Kasumi-1 (cell line): ENCODE measurements around the gene TMEM225B.
A peak's percentile ranks its signal among the peaks of the same experiment; 100 is the strongest.
"Not testable (repeated sequence)": the region's sequence is repeated elsewhere in the genome, so short reads cannot be mapped to it uniquely, and the experiment has no call there.

Source experiments
- DNase-seq, 2 experiments: peaks; one replicate each; lab custom pipeline; 2025; lab: John Stamatoyannopoulos, UW

The TMEM225B gene

DNA sequence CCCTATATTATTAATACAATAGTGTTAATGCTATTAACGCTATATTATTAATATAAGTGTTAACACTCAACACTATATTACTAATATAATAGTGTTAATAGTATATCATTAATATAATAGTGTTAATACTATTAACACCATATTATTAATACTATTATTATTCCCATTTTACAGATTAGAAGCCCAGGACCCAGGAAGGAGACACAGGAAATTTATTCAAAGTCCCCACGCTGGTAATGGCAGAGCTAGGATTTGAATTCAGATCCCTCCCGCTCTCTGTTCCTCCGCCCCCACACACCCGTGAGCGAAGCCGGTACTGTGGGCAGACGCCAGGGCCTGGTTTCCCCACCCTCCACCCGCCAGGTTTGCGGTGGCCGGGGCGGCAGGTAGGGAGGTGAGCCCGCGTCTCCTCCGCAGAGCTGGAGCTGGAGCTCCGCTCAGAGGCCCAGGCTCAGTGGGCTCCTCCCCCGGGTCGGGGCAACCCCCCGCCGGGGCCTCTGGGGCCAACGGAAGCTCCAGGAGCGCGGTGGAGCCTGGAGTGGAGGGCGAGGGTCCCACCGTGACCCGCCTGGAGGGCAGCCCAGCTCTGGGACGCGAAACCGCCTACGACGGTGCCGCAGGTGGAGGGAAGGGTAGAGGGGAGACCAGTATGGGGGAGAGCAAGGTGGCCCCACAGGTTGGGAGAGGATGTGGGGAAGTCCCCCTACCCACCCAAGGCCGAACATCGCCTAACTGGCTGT, at the start of gene TMEM225B:
Gene TMEM225B (plus strand): TSS at position 506 of the 740 bp plus-strand sequence. CDS start 6,122 bp downstream, outside the sequence.
- DNase-seq: no peak

DNA sequence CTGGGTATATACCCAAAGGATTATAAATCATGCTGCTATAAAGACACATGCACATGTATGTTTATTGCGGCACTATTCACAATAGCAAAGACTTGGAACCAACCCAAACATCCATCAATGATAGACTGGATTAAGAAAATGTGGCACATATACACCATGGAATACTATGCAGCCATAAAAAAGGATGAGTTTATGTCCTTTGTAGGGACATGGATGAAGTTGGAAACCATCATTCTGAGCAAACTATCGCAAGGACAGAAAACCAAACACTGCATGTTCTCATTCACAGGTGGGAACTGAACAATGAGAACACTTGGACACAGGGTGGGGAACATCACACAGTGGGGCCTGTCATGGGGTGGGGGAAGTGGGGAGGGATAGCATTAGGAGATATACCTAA, 48.5 kb upstream of the TMEM225B start:
- DNase-seq: not testable (repeated sequence)

DNA sequence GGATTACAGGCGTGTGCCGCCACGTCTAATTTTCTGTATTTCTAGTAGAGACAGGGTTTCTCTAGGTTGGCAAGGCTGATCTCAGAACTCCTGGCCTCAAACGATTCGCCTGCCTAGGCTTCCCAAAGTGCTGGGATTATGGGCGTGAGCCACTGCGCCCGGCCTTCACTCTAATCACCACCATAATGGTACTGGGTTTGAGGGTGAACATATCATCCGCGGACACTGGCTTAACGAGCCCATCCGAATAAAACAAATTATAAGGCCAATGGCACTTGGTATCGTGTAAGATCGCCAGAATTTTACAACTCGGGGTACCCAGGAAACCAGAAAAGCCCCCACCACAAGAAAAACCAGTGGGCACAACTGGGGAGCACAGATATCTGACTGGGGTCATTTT, 46.7 kb upstream of the TMEM225B start:
- DNase-seq: no peak

DNA sequence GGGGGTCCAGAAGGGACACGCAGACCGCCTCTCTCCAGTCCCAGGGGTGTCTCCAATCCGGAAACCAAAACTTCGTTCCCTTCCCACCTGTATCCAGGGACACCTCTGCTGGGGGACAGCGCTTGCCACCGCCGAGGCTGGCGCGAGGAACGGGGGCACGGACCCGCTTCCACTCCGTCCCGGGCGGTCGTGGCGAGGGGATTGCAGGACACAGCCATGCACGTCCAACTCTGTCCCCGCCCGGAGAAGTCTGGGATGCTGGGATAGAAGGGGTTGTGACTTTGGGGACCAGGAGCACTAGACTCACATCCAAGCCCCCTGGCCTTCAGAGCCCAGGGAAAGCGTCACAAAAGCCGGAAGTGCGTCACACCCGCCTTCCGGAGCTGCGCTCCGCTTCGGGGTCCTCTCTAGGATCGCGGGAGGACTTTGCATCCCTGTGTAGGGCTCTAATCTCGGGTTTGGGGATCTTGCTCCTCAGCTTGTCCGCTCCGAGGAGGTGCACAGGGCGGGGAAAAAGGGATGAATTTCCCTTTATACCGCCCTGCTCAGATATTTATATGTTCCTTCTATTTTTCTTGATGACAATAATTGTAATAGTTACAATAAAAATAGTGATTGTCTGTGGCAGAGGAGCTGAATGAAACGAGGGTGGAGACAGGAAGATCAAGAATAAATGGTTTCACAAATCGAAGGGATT, 46.2 kb upstream of the TMEM225B start, which contains the start of gene FAM200A:
Gene FAM200A (minus strand): TSS at position 348 of the 697 bp plus-strand sequence. CDS start 3,707 bp downstream, outside the sequence.
- peak; percentile 89 to 90 for DNase-seq

DNA sequence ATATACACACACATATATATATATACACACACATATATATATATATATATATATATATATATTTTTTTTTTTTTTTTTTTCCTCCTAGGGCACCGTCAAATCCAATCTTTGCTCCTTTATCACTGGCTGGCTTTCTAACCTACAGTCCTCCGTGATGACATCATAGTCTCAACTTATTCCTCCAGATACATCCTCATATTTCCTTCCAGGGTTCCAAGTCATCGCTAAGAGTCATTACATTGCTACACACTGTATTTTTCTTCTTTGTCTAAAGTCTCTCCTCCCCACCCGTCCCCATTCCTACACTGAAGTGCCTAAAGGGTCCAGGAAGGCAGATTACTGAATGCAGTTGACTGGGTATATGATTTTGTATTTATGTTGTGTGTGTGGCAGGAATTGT, 45.0 kb upstream of the TMEM225B start:
- DNase-seq: no peak

GRCh38 chr7:99554939-99555338, 43.1 kb upstream of the TMEM225B start:
- DNase-seq: no peak

DNA sequence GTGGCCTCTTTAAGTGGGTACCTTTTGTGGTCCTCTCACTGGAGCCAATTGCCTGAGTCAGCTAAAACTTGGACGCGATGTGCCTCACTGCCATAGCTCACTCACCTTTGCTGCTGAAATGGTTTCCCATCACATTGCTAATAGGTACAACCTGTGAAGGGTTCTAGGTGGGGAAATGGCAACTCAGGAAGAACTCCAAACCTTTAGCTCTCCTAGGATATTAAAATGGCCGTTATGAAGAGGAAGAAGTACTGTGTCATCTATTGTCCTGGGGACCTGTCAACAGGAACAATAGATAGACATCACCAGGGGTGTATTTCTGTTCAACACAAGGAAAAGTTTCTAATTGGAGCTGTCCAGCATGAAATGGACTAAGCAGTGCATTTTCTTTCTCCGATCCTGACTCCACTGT, 40.9 kb upstream of the TMEM225B start:
- DNase-seq: peak in 1 of 2 experiments; percentile 15

DNA sequence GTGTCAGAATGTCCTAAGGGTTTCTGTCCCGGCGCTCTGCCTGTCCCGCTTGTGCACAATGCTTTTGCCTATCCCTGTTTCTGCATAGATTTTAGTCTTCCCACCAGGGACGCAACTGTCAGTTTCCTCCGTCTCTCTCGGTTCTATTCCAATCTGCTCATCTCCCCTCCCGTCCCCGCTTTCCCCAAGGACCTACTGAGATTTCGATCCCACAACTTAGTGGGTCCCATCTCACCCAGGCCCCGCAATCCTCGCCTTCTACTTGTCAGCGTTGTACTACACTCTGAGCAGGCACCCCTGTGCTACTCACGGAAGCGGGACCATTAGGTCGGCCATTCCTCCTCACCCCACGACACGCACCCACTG, 40.1 kb upstream of the TMEM225B start:
- no peak for DNase-seq

GRCh38 chr7:99558306-99559174, 39.5 kb upstream of the TMEM225B start, which contains the start of gene ZNF655:
Gene ZNF655 (plus strand): TSS chr7:99558642. CDS start chr7:99560560, 1,918 bp downstream.
- DNase-seq: peak; percentile 82 to 85

DNA sequence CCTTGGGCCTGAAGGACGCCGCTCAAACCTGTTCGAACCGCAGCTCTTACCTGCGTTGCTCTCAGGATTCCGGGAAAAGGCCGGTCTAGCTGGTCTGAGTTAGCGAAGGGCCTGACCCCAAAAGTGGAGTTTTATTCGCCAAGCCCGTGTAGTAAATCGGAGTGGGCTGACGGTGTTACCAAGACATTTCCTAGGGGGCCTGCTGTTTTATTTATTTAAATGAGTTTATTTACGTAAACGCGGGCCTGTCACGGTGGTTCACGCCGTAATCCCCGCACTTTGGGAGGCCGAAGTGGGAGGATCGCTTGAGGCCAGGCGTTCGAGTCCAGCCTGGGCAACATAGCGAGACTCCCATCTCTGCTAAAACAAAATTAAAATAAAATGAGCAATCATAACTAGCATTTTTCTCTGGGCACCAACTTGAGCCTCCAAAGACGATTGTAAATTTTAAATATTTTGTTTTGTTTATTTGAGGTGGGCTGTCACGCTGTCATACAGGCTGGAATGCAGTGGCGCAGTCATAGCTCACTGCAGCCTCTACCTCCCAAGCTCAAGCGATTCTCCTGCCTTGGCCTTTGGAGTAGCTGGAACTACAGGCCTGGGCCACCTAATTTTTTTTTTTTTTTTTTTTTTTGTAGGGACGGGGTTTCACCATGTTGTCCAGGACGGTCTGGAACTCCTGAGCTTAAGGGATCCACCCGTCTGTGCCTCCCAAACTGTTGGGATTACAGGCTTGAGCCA, 38.7 kb upstream of the TMEM225B start:
- peak in 1 of 2 experiments; percentile 17 for DNase-seq

GRCh38 chr7:99560834-99561736, 37.0 kb upstream of the TMEM225B start:
- no peak for DNase-seq

- no peak for DNase-seq
Measured at GRCh38 chr7:99561737-99562051, 36.4 kb upstream of the TMEM225B start.

- no peak for DNase-seq
Measured at GRCh38 chr7:99562114-99562784, 35.8 kb upstream of the TMEM225B start.

DNA sequence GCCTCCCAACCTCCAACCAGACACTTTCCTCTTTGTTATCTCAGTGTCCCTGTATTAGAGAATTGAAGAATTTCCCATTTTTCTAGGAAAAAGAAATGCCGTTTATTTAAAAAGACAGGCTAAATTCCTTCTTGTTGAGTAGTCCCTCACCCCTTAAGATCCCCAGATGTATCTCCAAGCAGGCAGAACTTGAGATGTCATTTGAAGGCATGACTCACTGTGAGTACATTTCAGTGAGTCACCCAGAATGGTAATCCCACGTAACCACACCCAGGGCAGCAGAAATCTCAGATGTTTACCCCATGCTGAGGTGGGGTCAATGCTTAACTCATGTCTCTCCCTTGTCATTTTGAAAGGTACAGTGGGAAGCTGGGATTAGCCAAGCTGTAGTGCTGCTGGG, 35.2 kb upstream of the TMEM225B start:
- DNase-seq: no peak

DNA sequence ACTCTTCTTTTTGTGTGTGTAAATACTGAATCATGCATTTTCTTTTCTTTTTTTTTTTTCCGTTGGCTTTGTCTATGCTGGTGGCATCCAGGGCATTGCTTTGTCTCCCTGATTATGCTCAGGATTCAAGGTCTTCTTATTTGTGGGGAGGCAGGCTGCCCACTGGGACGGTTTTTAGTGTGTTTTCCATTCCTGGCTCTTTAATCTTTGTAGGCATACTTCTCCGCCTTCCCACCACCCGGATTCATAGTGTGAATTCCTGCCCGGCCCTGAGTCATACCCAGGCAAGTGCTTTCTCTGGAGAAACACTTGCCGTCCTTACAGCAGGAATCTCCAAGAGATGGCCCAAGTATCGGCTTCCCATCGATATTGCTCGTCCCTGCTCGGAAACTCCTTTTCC, 34.4 kb upstream of the TMEM225B start:
- DNase-seq: no peak

- DNase-seq: not testable (repeated sequence)
Measured at GRCh38 chr7:99568770-99569169, 29.3 kb upstream of the TMEM225B start.

DNA sequence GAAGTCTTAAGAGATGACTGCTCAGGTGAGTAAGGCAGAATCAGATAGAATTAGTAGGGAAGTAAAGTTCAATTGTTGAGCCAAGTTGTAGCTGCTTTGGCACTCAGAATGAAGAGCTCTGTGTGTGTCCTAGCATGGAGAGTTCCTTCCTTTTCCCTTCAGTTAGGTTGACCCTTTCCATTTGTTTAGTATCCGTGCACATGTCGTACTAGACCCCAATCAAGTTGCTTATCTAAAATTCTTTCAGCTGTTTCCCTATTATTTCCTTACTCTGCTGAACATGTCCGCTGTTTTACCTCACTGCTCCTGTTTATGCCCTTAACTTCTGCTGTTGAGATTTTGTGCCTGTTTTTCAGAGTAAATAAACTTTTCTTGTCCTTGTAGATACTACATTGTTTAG, 26.3 kb upstream of the TMEM225B start:
- DNase-seq: no peak

- DNase-seq: no peak
Measured at GRCh38 chr7:99573257-99573656, 24.8 kb upstream of the TMEM225B start.

- DNase-seq: no peak
Measured at GRCh38 chr7:99576251-99576650, 21.8 kb upstream of the TMEM225B start.
